NCI-H187 (cell line): ENCODE results near the gene NADK.
"Not testable (repeated sequence)": the region's sequence is repeated elsewhere in the genome, so short reads cannot be mapped to it uniquely, and the experiment has no call there.

Experiments
- DNase-seq, 2 experiments: peaks; one replicate each; lab custom pipeline; 2025; lab: John Stamatoyannopoulos, UW

NADK gene

DNA sequence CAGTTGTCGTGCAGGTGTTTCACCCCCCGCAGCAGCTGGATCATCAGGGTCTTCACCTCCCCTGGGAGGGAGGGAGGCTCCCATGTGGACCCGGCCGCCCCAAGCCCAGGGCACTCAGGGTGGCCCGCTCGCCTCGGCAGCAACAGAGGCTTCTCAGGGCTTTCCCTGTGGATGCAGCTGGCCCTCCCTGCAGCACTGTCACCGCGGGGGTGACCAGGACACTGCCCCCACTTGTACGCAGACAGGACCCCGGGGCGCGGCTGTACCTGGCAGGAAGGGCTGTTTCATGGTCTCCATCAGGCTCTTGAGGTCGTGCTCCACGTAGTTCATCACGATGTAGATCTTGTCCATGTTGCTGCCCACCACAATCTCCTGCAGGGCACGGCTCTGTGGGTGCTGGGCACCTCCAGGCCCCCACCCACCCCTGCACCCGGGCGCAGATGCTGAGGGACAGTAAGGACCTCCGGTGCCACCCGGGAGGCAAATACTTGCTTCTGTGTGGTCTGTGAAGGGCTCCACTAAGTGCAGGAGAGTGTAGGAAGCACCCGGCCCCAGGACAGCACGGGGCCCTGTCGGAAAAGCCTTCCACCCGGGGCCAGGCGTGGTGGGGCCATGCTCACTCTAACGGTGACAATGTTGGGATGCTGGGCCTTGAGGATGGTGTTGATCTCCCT, 73.8 kb downstream of the NADK start:
- DNase-seq = not testable (repeated sequence)

- no peak for DNase-seq
These were observed 74.5 kb downstream of the NADK start for GRCh38 chr1:1703796-1704195.

- DNase-seq = not testable (repeated sequence)
These were observed 75.8 kb downstream of the NADK start for GRCh38 chr1:1702506-1702905.
